Measurements from ENCODE around the gene SPEN.

- no peak for TF ChIP-seq CTCF (IDR thresholded peaks at IDR 0.05)
- no peak for TF ChIP-seq POLR2A (IDR thresholded peaks at IDR 0.05)
Measured at GRCh38 chr1:15837931-15838330, 9.6 kb upstream of the SPEN start.
